HEK293 (cell line): ENCODE measurements around the gene TMEM256.

Source experiments
- KLF1 ChIP-seq: fragments of 450-650 bp; formaldehyde crosslinking; IDR thresholded peaks from 2 replicates; pipeline ENCODE4 v1.5.1; 2016; ENCODE audit warnings: missing biosample characterization, missing genetic modification characterization
- KLF10 ChIP-seq: fragments of 450-650 bp; IDR thresholded peaks from 2 replicates; pipeline ENCODE4 v1.5.1; 2018; ENCODE audit warnings: missing biosample characterization, mild to moderate bottlenecking, missing genetic modification characterization
- KLF8 ChIP-seq: fragments of 450-650 bp; formaldehyde crosslinking; IDR thresholded peaks from 2 replicates; pipeline ENCODE4 v1.5.1; 2016; ENCODE audit warnings: missing biosample characterization, missing genetic modification characterization
- OSR2 ChIP-seq: fragments of 450-650 bp; formaldehyde crosslinking; IDR thresholded peaks from 2 replicates; pipeline ENCODE4 v1.5.1; 2016; ENCODE audit warnings: missing biosample characterization, missing genetic modification characterization
- RBAK ChIP-seq: fragments of 450-650 bp; formaldehyde crosslinking; IDR thresholded peaks from 2 replicates; pipeline ENCODE4 v1.5.1; 2016; ENCODE audit warnings: missing biosample characterization, missing genetic modification characterization
- SP7 ChIP-seq: fragments of 450-650 bp; formaldehyde crosslinking; IDR thresholded peaks from 2 replicates; pipeline ENCODE4 v1.5.1; 2016; ENCODE audit warnings: missing biosample characterization, missing genetic modification characterization
- ZBTB17 ChIP-seq: fragments of 450-650 bp; formaldehyde crosslinking; IDR thresholded peaks from 2 replicates; pipeline ENCODE4 v1.5.1; 2016; ENCODE audit warnings: missing biosample characterization, missing genetic modification characterization
- ZBTB8A ChIP-seq: fragments of 450-650 bp; formaldehyde crosslinking; IDR thresholded peaks from 2 replicates; pipeline ENCODE4 v1.5.1; 2016; ENCODE audit warnings: missing biosample characterization, missing genetic modification characterization
- ZFHX2 ChIP-seq: fragments of 450-650 bp; formaldehyde crosslinking; conservative IDR thresholded peaks from 2 replicates; pipeline ENCODE4 v1.5.1; 2016; ENCODE audit warnings: missing biosample characterization, missing genetic modification characterization
- ZNF112 ChIP-seq: fragments of 450-650 bp; formaldehyde crosslinking; IDR thresholded peaks from 2 replicates; pipeline ENCODE4 v1.5.0; 2017; ENCODE audit warnings: missing biosample characterization, missing genetic modification characterization
- ZNF140 ChIP-seq: fragments of 450-650 bp; formaldehyde crosslinking; IDR thresholded peaks from 2 replicates; pipeline ENCODE4 v1.5.1; 2016; ENCODE audit warnings: missing biosample characterization, missing genetic modification characterization
- ZNF155 ChIP-seq: fragments of 450-650 bp; formaldehyde crosslinking; IDR thresholded peaks from 2 replicates; pipeline ENCODE4 v1.5.1; 2016; ENCODE audit warnings: missing biosample characterization, missing genetic modification characterization
- ZNF174 ChIP-seq: fragments of 450-650 bp; formaldehyde crosslinking; IDR thresholded peaks from 2 replicates; pipeline ENCODE4 v1.5.0; 2017; ENCODE audit warnings: missing biosample characterization, mild to moderate bottlenecking, missing genetic modification characterization
- ZNF391 ChIP-seq: fragments of 450-650 bp; formaldehyde crosslinking; IDR thresholded peaks from 2 replicates; pipeline ENCODE4 v1.5.1; 2016; ENCODE audit warnings: low read depth, missing biosample characterization, missing genetic modification characterization, borderline replicate concordance
- ZNF426 ChIP-seq: fragments of 450-650 bp; formaldehyde crosslinking; IDR thresholded peaks from 2 replicates; pipeline ENCODE4 v1.5.1; 2017; ENCODE audit warnings: missing biosample characterization, missing genetic modification characterization, mild to moderate bottlenecking, inconsistent platforms, moderate library complexity
- ZNF549 ChIP-seq: fragments of 450-650 bp; IDR thresholded peaks from 2 replicates; pipeline ENCODE4 v1.5.1; 2018; ENCODE audit warnings: missing biosample characterization, missing genetic modification characterization, mild to moderate bottlenecking, inconsistent platforms, moderate library complexity
- ZNF558 ChIP-seq: fragments of 450-650 bp; formaldehyde crosslinking; IDR thresholded peaks from 2 replicates; pipeline ENCODE4 v1.5.1; 2016; ENCODE audit warnings: missing biosample characterization, missing genetic modification characterization
- ZNF629 ChIP-seq: fragments of 450-650 bp; formaldehyde crosslinking; IDR thresholded peaks from 2 replicates; pipeline ENCODE4 v1.5.1; 2017; ENCODE audit warnings: missing biosample characterization, missing genetic modification characterization
- ZNF658 ChIP-seq: fragments of 450-650 bp; formaldehyde crosslinking; IDR thresholded peaks from 2 replicates; pipeline ENCODE4; 2016; ENCODE audit warnings: missing biosample characterization, missing genetic modification characterization
- ZNF76 ChIP-seq: fragments of 450-650 bp; formaldehyde crosslinking; IDR thresholded peaks from 2 replicates; pipeline ENCODE4; 2016; ENCODE audit warnings: low read depth, missing biosample characterization, missing genetic modification characterization, borderline replicate concordance
- ZSCAN16 ChIP-seq: fragments of 450-650 bp; formaldehyde crosslinking; IDR thresholded peaks from 2 replicates; pipeline ENCODE4 v1.5.1; 2016; ENCODE audit warnings: missing biosample characterization, missing genetic modification characterization
- ZSCAN30 ChIP-seq: fragments of 450-650 bp; IDR thresholded peaks from 2 replicates; pipeline ENCODE4 v1.5.1; 2018; ENCODE audit warnings: missing biosample characterization, mild to moderate bottlenecking, missing genetic modification characterization, moderate library complexity
- TF ChIP-seq, protein P1 (sequence below): fragments of 450-650 bp; formaldehyde crosslinking; IDR thresholded peaks from 2 replicates; pipeline ENCODE4 v1.5.1; 2016; ENCODE audit warnings: missing biosample characterization, missing genetic modification characterization
- TF ChIP-seq, protein P2 (sequence below): fragments of 450-650 bp; formaldehyde crosslinking; IDR thresholded peaks from 2 replicates; pipeline ENCODE4 v1.5.1; 2016; ENCODE audit warnings: missing biosample characterization, missing genetic modification characterization
- TF ChIP-seq, protein P3 (sequence below): fragments of 450-650 bp; formaldehyde crosslinking; IDR thresholded peaks from 2 replicates; pipeline ENCODE4 v1.5.1; 2016; ENCODE audit warnings: missing biosample characterization, missing genetic modification characterization
- TF ChIP-seq, protein P4 (sequence below): fragments of 450-650 bp; formaldehyde crosslinking; IDR thresholded peaks from 2 replicates; pipeline ENCODE4 v1.5.1; 2016; ENCODE audit warnings: missing biosample characterization, missing genetic modification characterization
- TF ChIP-seq, protein P5 (sequence below): fragments of 450-650 bp; formaldehyde crosslinking; IDR thresholded peaks from 2 replicates; pipeline ENCODE4 v1.5.1; 2017; ENCODE audit warnings: missing biosample characterization, missing genetic modification characterization
- TF ChIP-seq, protein P6 (sequence below): fragments of 450-650 bp; formaldehyde crosslinking; IDR thresholded peaks from 2 replicates; pipeline ENCODE4 v1.5.1; 2016; ENCODE audit warnings: missing biosample characterization, missing genetic modification characterization

TMEM256 gene

DNA sequence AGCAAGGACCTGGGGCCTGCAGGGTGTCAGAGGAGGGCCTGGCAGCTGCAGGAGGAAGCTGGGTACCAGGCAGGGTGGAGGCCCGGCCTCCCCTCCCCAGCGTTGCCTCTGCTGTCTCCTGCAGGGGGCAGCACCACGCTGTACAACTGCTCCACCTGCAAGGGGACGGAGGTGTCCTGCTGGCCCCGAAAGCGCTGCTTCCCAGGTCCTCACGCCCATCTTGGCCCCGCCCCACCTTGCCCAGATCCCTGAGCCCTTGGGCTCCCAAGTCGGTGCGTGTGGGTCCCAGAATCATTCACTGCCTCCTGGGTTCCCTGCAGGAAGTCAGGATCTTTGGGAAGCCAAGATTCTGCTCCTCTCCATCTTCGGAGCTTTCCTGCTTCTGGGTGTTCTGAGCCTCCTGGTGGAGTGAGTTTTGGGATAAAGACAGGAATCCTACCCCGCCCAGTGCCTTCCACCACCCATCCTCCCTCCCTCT lies 47.8 kb downstream of the TMEM256 start (continued):
- TF ChIP-seq ZFHX2 (tag by site-specific recombination) (peak; percentile 17; the same call in 1 of the 2 replicates), ZNF391 (tag by site-specific recombination) (peak; percentile 77; the same call in 1 of the 2 replicates), ZBTB17 (tag by site-specific recombination) (peak; percentile 68), ZNF76 (tag by site-specific recombination) (peak; percentile 71; the same call in 1 of the 2 replicates), ZNF112 (tag by site-specific recombination) (no peak), RBAK (no peak), ZNF140 (tag by site-specific recombination) (no peak), ZNF174 (tag by site-specific recombination) (no peak), ZBTB8A (peak; percentile 67; the same call in 1 of the 2 replicates), ZNF658 (tag by site-specific recombination) (no peak), ZNF155 (no peak), ZNF426 (tag by site-specific recombination) (no peak), ZNF549 (tag by site-specific recombination) (no peak), KLF1 (peak; percentile 79), KLF8 (tag by site-specific recombination) (peak; percentile 82), ZSCAN30 (tag by site-specific recombination) (peak; percentile 77; the same call in 1 of the 2 replicates), OSR2 (tag by site-specific recombination) (no peak), SP7 (peak; percentile 69), KLF10 (tag by site-specific recombination) (0 out of 2 replicates have a peak, but pooled peaks have one; percentile 17), ZNF558 (tag by site-specific recombination) (no peak), ZSCAN16 (tag by site-specific recombination) (0 out of 2 replicates have a peak, but pooled peaks have one; percentile 10), ZNF629 (tag by site-specific recombination) (peak; percentile 56)
- TF ChIP-seq, protein P1, sequence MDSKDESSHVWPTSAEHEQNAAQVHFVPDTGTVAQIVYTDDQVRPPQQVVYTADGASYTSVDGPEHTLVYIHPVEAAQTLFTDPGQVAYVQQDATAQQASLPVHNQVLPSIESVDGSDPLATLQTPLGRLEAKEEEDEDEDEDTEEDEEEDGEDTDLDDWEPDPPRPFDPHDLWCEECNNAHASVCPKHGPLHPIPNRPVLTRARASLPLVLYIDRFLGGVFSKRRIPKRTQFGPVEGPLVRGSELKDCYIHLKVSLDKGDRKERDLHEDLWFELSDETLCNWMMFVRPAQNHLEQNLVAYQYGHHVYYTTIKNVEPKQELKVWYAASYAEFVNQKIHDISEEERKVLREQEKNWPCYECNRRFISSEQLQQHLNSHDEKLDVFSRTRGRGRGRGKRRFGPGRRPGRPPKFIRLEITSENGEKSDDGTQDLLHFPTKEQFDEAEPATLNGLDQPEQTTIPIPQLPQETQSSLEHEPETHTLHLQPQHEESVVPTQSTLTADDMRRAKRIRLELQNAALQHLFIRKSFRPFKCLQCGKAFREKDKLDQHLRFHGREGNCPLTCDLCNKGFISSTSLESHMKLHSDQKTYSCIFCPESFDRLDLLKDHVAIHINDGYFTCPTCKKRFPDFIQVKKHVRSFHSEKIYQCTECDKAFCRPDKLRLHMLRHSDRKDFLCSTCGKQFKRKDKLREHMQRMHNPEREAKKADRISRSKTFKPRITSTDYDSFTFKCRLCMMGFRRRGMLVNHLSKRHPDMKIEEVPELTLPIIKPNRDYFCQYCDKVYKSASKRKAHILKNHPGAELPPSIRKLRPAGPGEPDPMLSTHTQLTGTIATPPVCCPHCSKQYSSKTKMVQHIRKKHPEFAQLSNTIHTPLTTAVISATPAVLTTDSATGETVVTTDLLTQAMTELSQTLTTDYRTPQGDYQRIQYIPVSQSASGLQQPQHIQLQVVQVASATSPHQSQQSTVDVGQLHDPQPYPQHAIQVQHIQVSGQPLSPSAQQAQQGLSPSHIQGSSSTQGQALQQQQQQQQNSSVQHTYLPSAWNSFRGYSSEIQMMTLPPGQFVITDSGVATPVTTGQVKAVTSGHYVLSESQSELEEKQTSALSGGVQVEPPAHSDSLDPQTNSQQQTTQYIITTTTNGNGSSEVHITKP (tag by site-specific recombination), result peak; percentile 14; the same call in 1 of the 2 replicates
- TF ChIP-seq, protein P2, sequence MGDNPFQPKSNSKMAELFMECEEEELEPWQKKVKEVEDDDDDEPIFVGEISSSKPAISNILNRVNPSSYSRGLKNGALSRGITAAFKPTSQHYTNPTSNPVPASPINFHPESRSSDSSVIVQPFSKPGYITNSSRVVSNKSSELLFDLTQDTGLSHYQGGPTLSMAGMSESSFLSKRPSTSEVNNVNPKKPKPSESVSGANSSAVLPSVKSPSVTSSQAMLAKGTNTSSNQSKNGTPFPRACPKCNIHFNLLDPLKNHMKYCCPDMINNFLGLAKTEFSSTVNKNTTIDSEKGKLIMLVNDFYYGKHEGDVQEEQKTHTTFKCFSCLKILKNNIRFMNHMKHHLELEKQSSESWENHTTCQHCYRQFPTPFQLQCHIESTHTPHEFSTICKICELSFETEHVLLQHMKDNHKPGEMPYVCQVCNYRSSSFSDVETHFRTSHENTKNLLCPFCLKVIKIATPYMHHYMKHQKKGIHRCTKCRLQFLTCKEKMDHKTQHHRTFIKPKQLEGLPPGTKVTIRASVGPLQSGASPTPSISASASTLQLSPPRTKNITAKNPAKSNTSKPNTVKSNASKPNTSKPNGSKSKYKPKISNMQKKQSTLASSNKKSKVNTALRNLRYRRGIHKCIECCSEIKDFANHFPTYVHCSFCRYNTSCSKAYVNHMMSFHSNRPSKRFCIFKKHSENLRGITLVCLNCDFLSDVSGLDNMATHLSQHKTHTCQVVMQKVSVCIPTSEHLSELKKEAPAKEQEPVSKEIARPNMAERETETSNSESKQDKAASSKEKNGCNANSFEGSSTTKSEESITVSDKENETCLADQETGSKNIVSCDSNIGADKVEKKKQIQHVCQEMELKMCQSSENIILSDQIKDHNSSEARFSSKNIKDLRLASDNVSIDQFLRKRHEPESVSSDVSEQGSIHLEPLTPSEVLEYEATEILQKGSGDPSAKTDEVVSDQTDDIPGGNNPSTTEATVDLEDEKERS (tag by site-specific recombination), result 0 out of 2 replicates have a peak, but pooled peaks have one; percentile 20
- TF ChIP-seq, protein P3, sequence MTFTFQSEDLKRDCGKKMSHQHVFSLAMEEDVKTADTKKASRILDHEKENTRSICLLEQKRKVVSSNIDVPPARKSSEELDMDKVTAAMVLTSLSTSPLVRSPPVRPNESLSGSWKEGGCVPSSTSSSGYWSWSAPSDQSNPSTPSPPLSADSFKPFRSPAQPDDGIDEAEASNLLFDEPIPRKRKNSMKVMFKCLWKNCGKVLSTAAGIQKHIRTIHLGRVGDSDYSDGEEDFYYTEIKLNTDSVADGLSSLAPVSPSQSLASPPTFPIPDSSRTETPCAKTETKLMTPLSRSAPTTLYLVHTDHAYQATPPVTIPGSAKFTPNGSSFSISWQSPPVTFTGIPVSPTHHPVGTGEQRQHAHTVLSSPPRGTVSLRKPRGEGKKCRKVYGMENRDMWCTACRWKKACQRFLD, result no peak
- TF ChIP-seq, protein P4, sequence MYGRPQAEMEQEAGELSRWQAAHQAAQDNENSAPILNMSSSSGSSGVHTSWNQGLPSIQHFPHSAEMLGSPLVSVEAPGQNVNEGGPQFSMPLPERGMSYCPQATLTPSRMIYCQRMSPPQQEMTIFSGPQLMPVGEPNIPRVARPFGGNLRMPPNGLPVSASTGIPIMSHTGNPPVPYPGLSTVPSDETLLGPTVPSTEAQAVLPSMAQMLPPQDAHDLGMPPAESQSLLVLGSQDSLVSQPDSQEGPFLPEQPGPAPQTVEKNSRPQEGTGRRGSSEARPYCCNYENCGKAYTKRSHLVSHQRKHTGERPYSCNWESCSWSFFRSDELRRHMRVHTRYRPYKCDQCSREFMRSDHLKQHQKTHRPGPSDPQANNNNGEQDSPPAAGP, result peak; percentile 78; the same call in 1 of the 2 replicates
- TF ChIP-seq, protein P5, sequence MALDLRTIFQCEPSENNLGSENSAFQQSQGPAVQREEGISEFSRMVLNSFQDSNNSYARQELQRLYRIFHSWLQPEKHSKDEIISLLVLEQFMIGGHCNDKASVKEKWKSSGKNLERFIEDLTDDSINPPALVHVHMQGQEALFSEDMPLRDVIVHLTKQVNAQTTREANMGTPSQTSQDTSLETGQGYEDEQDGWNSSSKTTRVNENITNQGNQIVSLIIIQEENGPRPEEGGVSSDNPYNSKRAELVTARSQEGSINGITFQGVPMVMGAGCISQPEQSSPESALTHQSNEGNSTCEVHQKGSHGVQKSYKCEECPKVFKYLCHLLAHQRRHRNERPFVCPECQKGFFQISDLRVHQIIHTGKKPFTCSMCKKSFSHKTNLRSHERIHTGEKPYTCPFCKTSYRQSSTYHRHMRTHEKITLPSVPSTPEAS (tag by site-specific recombination), result 0 out of 2 replicates have a peak, but pooled peaks have one; percentile 17
- TF ChIP-seq, protein P6, sequence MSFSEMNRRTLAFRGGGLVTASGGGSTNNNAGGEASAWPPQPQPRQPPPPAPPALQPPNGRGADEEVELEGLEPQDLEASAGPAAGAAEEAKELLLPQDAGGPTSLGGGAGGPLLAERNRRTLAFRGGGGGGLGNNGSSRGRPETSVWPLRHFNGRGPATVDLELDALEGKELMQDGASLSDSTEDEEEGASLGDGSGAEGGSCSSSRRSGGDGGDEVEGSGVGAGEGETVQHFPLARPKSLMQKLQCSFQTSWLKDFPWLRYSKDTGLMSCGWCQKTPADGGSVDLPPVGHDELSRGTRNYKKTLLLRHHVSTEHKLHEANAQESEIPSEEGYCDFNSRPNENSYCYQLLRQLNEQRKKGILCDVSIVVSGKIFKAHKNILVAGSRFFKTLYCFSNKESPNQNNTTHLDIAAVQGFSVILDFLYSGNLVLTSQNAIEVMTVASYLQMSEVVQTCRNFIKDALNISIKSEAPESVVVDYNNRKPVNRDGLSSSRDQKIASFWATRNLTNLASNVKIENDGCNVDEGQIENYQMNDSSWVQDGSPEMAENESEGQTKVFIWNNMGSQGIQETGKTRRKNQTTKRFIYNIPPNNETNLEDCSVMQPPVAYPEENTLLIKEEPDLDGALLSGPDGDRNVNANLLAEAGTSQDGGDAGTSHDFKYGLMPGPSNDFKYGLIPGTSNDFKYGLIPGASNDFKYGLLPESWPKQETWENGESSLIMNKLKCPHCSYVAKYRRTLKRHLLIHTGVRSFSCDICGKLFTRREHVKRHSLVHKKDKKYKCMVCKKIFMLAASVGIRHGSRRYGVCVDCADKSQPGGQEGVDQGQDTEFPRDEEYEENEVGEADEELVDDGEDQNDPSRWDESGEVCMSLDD (tag by site-specific recombination), result peak; percentile 81
